GM21515 (cell line): ENCODE measurements around the gene ALDH9A1.
"Not testable (repeated sequence)": the region's sequence is repeated elsewhere in the genome, so short reads cannot be mapped to it uniquely, and the experiment has no call there.

ENCODE experiments used
- ATAC-seq: cut with Tn5 transposase; IDR thresholded peaks from one replicate; pipeline ENCODE4 v1.9.1; 2021; ENCODE audit not compliant: unreplicated experiment

ALDH9A1 gene

GRCh38 chr1:165688046-165688445, 10.3 kb downstream of the ALDH9A1 start:
- no peak for ATAC-seq

GRCh38 chr1:165686971-165687433, 11.4 kb downstream of the ALDH9A1 start:
- peak; percentile 37 for ATAC-seq

- ATAC-seq, result peak; percentile 63
Observed at GRCh38 chr1:165686121-165686970, 12.0 kb downstream of the ALDH9A1 start.

- no peak for ATAC-seq
Observed at GRCh38 chr1:165683848-165684485, 14.4 kb downstream of the ALDH9A1 start.

- ATAC-seq, result not testable (repeated sequence)
Observed at GRCh38 chr1:165680773-165681172, 17.6 kb downstream of the ALDH9A1 start.

GRCh38 chr1:165680303-165680702, 18.1 kb downstream of the ALDH9A1 start:
- ATAC-seq, result no peak

- ATAC-seq, result no peak
Observed at GRCh38 chr1:165679282-165680036, 18.9 kb downstream of the ALDH9A1 start.

- no peak for ATAC-seq
Observed at GRCh38 chr1:165678509-165678908, 19.9 kb downstream of the ALDH9A1 start.

GRCh38 chr1:165675794-165676193, 22.6 kb downstream of the ALDH9A1 start:
- no peak for ATAC-seq

- ATAC-seq, result no peak
Observed at GRCh38 chr1:165674599-165674998, 23.8 kb downstream of the ALDH9A1 start.

GRCh38 chr1:165671526-165671925, 26.8 kb downstream of the ALDH9A1 start:
- no peak for ATAC-seq

GRCh38 chr1:165668184-165668583, 30.2 kb downstream of the ALDH9A1 start:
- no peak for ATAC-seq

- no peak for ATAC-seq
Observed at GRCh38 chr1:165666152-165666825, 32.1 kb downstream of the ALDH9A1 start.

- no peak for ATAC-seq
Observed at GRCh38 chr1:165662186-165662585, 36.2 kb downstream of the ALDH9A1 start.

- ATAC-seq, result no peak
Observed at GRCh38 chr1:165661703-165662102, 36.7 kb downstream of the ALDH9A1 start.

- no peak for ATAC-seq
Observed at GRCh38 chr1:165659581-165659895, 38.8 kb downstream of the ALDH9A1 start.

- ATAC-seq, result not testable (repeated sequence)
Observed at GRCh38 chr1:165658766-165659580, 39.4 kb downstream of the ALDH9A1 start.

GRCh38 chr1:165650981-165651625, 47.3 kb downstream of the ALDH9A1 start:
- ATAC-seq, result no peak

- ATAC-seq, result no peak
Observed at GRCh38 chr1:165648919-165649572, 49.3 kb downstream of the ALDH9A1 start.
